Right renal pelvis (tissue), 4 donors: ENCODE data around the gene ABHD14A. TPM values are rescaled to one million over a fixed set of nuclear protein-coding genes. Genes with fewer than 3 reads are reported as not detected.
A peak's percentile ranks its signal among the peaks of the same experiment; 100 is the strongest.

Experiments used
- DNase-seq, 4 donors: peaks; one replicate each; pipeline ENCODE4 v3.0.0-alpha.2; 2013; ENCODE audit warnings: low read depth in 4 of 4, low spot score in 3 of 4, missing footprints in 1 of 4
- polyA plus RNA-seq, 4 donors: library from polyadenylated mRNA; unstranded; fragments of 120-200 nt; gene quantifications; one replicate each; pipeline ENCODE4 v1.2.1, GENCODE V29; 2013; ENCODE audit not compliant: insufficient read length in 4 of 4

ABHD14A gene
- polyA plus RNA-seq, 4 donors = 24.1 to 34.7 (median 26.9) TPM

DNA sequence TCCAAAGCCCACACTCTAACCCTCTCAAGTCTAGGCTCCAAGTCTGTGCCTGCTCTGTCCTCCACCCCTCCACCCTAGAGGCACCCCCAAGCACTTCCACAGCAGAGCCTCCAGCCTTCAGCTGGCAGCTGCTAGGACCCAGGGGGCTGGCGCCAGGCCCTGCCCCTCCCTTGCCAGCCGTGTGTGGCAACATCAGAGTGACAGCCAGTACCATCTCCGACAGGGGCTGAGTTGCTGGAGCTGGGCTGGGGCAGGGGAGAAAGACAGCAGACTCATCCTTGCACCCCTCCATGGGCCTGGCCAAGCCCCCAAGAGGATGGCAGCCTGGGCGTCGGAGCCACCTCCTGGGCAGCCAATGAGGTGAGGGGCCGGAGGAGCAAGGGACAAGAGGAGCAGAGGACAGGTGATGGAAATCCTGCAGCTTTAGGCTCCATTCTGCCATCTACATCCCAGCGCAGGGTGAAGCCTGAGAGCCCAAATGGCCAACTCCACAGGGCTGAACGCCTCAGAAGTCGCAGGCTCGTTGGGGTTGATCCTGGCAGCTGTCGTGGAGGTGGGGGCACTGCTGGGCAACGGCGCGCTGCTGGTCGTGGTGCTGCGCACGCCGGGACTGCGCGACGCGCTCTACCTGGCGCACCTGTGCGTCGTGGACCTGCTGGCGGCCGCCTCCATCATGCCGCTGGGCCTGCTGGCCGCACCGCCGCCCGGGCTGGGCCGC lies 19.5 kb upstream of the ABHD14A start, which contains the start of gene GPR62:
Gene GPR62 (plus strand): TSS at position 207 of the 718 bp plus-strand sequence. CDS start 272 bp downstream, at position 479.
- DNase-seq = no peak

DNA sequence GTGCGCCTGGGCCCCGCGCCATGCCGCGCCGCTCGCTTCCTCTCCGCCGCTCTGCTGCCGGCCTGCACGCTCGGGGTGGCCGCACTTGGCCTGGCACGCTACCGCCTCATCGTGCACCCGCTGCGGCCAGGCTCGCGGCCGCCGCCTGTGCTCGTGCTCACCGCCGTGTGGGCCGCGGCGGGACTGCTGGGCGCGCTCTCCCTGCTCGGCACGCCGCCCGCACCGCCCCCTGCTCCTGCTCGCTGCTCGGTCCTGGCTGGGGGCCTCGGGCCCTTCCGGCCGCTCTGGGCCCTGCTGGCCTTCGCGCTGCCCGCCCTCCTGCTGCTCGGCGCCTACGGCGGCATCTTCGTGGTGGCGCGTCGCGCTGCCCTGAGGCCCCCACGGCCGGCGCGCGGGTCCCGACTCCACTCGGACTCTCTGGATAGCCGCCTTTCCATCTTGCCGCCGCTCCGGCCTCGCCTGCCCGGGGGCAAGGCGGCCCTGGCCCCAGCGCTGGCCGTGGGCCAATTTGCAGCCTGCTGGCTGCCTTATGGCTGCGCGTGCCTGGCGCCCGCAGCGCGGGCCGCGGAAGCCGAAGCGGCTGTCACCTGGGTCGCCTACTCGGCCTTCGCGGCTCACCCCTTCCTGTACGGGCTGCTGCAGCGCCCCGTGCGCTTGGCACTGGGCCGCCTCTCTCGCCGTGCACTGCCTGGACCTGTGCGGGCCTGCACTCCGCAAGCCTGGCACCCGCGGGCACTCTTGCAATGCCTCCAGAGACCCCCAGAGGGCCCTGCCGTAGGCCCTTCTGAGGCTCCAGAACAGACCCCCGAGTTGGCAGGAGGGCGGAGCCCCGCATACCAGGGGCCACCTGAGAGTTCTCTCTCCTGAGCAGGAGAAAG lies 18.7 kb upstream of the ABHD14A start:
- DNase-seq = peak in 1 of 4 donors; percentile 38

DNA sequence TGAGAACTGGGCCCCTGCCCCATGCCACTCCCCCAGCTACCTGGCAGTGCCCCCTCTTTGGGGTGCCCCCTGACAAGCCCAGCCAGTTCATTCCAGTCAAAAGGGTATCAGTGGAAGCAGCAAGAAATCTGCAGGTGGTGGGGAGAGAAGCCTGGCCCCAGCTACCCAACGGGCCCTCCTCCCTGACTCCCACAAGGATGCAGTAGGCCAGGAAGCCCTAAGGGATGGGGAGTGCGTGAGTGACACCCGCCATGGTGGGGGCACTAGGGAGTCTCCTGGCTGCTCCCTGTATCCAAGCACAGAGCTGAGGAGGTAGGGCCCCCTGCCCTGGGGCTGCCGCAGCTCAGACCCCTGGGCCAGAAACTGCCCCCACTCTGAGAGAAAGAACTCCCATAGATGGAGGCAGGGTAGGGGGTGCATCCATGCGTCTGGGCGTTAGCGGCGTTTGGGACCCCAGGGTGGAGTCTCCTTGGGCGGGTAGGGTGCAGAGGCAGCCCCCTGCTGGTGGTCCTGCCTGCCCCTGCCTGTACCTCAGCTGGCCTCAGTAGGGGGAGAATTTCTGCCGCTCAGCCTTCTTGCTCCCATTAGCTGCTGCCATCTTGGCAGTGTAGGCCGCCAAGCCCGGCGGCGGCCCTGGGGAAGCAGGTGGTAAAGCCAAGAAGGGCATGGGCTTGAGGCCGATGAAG lies 17.2 kb upstream of the ABHD14A start:
- DNase-seq = no peak

DNA sequence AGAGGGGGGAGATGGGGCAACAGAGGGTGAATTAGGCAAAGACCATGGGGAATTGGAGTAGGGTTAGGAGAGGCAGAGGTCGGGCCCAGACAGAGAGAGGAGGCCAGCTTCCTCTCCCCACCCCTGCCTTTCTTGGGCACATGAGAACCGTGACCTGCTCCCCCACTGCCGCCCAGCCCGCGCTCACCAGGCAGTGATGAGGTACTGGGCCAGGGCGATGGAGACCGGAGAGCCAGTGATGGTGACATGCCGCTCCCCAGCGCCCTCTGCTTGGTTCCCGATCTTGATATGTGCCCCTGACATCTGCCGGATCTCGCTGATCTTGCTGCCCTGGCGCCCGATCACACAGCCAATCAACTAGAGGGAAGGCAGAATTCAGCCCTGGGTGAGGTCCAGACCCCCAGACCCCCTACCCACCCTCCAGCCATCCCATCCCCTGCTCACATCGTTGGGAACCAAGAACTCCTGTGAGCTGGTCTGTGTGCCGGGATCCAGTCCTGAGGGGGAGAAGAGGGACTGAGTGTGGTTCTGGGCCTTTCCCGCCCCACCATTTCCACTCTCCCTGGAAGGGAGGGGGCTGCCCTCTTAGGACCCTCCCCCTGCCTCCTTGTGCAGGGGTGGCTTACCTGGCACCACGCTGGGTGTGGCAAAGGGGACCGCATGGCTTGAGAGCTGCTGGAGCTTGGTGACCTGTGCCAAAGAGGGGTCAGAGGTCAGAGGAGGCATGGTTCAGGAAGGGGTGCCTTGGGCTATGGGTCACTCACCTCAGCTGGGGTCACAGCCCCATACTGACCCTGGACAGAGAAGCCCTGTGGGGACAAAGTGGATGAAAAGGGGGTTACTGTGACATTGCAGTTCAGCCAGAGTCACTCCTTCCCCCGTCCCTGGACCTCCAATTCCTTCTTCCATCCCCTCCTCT lies 16.0 kb upstream of the ABHD14A start:
- no peak for DNase-seq

DNA sequence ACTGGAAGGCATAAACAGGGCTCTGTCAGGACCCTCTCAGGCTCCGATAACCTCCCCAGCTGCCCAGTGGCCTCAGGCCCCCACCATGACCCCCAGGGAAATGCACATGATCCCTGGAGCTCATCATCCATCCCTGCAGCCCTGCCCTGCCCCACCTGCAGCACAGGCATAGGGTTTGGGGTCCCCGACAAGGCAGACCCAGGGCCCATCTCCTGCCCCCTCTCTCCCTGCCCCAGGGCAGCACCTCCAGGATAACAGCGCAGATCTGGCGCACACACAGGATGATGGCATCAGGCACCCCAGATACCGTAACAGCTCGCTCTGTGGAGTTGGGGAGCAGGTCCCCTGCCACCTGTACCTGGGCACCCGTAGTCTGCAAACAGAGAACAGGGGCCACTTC lies 15.2 kb upstream of the ABHD14A start:
- no peak for DNase-seq

DNA sequence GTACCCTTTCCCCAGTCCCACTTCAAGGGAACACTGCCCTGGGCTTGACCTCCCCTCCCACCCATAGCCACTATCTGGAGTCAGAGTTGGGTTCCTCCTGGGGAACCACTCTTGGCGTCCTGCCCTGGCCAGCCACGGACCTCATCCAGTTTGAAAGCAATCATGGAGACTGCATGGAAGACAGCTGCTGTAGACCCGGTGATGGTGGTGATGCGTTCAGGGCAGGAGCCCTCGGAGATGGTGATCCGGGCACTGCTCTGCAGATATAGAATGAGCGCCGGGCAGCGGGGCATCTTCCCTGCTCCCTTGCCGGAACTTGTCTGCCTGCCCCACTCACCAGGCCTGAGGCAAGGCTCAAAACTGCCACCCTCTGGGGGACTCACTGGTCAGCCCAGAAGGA lies 14.5 kb upstream of the ABHD14A start:
- DNase-seq = no peak

DNA sequence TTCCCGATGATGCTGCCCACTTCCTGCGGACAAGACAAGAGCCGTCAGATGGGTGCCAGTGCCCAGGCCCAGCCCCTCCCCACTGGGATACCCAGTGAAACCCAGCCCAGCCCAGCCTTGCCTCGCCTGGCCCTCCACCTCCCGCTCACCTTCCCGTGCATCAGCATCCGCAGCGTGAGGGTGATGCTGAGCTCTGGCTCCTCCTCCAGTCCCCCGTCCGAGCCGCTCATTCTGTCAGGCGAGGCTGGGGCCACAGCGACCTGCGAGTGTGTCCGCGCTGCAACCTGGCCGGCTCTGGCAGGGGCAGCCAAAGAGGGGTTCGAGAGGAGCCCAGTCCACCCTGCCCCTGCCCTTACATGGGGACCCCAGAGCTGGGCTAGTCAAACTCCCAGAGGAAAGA lies 13.9 kb upstream of the ABHD14A start:
- no peak for DNase-seq

DNA sequence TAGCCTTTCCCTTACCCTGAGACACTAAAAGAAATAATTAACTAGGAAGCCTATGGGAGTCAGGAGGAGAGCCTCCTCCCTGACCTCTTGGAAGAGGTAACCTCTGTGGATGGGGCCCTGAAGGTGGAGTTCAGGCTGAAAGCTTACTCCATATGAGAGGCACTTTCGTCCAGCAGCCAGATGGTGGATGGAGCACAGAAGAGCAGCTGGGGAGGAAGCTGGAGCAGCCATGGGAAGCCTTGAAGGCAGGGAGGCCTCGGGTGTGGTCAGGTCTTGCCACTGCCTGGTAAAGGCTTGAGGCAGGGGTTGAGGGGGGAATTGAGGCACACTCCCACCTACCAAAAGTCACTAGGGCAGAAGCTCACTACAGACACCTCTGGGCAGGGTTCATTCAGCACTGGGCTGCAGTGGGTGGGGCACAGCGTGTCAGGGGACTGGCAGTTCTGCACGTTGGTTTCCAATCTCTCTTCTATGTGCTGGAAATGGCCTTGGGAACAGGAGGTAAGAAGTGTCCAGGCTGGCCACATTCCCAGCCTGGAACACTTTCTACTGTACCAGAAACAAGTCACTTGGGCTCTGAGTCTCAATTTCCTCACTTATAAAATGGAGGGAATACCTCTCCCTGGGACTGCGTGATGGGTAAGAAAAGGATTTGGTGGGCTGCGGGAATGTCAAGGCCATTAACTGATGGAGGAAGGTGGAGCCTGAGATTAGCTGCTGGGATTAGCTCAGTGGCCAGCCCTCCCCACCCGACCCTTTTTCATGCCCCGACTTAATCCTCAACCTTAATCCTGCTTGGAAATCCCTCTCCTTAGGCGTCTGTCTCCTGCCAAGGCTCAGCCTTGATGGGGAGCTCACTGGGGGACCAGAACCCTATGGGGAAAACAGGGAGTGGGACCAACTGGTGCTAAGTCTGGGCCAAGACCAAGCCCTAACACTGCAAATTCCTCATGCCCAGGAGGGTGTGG lies 13.0 kb upstream of the ABHD14A start:
- DNase-seq = no peak

DNA sequence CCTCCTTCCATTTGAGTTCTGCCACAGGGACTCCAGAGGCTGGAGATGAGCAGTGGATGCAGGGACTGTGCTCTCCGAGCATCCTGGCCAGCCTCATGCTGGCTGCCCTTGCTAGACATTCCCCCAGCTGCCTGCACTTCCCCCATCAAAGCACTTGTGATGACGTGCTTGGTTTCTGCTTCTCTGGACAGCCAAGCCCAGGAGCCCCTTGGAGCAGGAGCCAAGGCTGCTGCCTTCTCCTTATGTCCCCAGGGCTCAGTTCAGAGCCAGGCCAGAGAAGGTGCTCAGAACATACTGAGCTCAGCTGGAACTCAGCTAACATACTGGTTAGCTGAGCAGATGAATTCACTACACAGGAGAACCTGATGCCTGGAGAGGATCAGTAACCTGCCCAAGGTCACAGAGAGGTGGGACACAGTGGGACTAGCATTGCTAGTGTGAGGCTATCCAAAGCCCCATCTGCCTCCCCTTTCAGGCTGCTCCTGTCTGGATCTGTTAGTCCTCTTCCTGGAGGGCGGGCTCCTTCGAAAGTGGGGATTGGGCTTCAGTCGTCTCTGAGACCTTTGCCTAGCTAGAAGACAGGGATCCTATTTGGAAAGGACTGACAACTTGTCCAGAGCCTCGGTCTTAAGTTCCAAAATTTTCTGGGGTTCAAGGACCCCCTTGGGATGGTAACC lies 11.9 kb upstream of the ABHD14A start:
- no peak for DNase-seq

DNA sequence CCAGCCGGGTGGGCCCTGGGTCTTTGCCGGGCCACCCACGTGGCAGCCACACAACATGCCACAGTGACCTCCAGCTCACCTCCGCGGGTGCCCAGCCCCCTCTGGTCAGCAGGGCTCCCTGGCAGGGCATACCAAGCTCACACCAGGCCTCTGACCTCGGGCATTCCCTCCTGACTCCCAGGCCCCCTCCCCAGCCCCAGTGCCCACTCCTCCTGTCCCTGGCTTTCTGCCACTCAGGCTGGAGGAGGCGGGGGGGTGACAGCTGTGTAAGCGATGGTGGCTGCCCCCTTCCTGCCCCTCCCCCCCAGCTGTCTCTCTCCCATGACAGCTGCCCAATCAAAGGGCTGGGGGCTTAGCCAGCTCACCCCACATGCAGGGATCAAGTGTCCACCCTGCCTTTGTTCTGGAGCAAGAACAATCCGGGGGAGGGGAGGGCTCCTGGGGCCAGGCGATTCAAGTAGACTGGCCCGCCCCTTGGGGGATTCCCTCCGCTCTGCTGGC lies 10.9 kb upstream of the ABHD14A start:
- DNase-seq = peak in 1 of 4 donors; percentile 23

DNA sequence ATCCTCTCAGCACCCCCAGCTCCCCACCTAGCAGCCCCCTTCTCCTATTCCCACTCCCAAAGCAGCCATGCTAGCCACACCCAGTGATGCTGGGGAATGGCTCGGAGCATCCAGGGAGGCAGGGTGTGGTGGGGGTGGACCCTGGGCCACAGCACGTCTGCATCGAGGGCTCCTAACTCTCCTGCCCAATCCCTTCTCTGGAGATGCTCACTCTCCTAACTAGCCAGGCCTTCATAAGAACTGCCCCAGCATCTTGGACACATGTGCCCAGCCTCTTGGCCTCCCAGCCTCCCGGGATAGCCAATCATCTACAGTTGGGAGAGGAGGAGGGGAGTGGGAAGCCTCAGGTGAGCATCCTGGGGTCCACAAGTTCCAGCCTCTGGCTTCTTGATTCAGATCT lies 10.3 kb upstream of the ABHD14A start:
- DNase-seq = no peak

DNA sequence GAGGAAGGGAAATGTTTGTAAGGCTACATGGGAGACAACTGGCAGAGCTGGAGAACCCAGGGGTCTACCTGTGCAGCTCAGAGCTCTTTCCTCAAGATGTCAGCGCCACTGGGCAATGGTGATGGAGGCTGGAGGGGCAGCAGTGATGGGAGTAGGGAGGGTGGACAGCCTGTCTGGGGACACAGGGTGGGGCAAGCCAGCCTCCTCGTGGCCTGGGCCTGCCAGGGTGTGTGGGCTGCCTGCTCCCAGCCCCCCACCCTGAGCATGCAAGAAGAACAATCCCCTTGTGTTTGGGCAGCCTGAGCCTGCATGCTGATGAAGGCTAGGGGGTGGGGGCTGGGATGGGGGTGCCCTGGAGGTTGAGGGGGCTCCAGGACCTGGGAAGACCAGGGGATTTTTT lies 8.8 kb upstream of the ABHD14A start:
- DNase-seq = no peak

DNA sequence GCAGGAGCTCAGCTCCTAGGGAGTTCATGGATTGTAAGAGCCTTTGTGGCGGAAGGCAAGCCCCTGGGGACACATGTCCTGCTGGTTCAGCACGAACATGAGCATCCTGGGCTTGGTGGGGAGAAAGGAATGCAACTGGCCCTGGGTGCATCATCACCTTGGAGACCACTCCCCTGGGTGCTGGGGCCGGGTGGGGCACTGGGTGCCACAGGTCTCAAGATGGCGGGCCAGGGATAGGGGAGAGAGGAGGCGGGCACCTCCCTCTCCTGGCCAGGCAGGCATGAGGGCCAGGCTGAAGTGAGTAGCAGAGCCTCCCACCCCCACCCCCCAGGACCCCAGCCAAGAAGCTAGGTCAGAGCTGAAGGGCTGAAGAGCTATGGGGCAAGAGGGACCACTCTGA lies 8.4 kb upstream of the ABHD14A start:
- no peak for DNase-seq

DNA sequence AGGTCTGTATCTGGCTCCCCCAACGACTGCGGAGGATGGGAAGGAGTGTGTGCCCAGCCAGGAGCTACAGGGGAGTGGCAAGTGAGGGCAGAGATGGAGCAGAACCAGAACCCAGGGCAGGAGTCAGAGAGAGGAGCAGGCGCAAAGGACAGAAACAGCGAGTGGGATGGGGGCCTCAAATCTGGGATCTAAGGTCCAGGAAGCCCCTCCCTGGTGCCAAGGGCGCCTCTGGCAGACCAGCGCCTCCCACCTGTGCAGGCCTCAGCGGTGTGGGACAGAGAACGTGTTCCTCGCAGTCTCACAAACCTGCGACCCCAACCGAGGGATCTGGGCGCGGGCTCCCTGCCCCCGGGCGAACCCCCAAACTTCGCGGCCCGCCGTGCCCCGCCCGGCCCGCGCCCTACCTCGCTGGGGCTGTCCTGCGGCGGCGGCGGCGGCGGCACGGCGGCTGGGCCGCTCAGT lies 7.9 kb upstream of the ABHD14A start:
- DNase-seq = no peak

DNA sequence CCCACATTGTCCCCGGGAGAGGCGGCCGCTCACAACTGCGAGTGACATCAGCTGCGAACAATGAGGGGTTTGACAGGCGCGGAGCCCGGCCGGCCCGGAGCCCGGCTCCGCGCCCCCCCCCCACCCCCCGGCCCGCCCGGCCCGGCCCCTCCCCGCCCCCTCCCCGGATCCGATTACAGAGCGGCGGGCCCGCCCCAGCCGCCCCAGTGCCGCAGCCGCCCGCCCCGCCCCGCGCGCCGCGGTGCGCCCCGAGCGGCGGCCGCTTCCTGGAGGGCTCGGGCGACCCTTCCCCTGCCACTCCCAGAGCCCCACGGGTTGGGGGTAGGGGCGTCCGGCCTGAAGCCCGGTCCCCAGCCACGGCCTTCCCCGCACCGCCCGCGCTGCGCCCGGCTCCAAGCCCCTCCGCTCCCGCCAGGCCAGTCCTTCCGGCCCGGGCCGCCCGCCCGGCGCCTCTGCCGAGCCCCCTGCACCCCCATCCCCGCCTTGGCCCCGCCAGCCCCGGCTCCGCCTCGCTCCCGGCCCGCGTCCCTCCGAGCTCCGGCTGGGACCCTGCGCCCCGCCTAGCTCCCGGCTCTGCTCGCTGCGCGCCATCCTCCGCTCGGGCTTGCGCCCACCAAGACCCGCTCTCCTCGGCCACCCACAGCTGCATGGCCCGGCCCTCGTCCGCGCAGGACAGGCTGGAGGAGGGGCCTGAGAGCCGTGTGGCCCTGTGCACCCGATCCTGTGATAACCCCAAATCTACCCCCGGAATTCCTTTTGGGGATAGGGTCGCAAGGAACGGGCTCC lies 7.3 kb upstream of the ABHD14A start, which contains the start of gene PCBP4:
Gene PCBP4 (minus strand): TSS at position 71 of the 786 bp plus-strand sequence. CDS start 6,214 bp downstream, outside the sequence.
- peak in 1 of 4 donors; percentile 38 for DNase-seq

DNA sequence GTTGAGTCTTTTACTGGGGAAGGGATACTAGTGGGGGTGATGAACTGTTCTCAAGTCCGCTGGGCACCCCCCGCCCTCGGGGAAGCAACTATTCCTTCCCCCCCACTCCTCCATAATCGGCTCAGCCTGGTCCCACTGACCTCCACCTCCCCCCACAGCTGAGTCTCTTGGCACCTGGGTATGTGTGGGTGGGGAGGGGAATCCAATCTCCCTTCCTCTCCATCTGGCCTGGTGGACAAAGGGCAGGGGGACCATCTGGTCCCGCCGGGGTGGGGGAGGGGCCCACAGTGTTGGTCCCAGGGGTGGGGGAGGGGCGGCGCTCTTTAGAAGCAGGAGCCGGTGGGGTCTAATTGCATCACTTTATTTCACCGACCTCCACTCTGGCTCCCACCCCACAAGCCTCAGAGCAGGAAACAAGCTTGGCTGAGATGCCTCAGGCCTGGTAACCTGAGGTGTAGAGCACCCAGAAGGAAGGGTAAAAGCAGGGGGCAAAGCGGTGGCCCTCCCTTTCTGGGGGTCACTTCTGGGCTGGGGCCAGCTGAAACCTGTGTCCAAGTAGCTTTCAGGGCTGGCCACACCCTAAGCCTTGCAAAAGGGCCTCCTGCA lies 6.6 kb upstream of the ABHD14A start:
- DNase-seq = no peak
